Ishikawa (cell line): ENCODE data around the gene ZGPAT.

Experiments used
- CEBPB ChIP-seq: IDR thresholded peaks from 2 replicates; pipeline ENCODE4 v1.6.1; 2012
- CREB1 ChIP-seq: IDR thresholded peaks from 2 replicates; pipeline ENCODE4 v1.6.1; 2012; ENCODE audit warnings: low read depth
- EGR1 ChIP-seq: IDR thresholded peaks from 2 replicates; pipeline ENCODE4 v1.6.1; 2012
- EP300 ChIP-seq: IDR thresholded peaks from 2 replicates; pipeline ENCODE4 v1.6.1; 2012; ENCODE audit warnings: borderline replicate concordance
- FOXM1 ChIP-seq: IDR thresholded peaks from 2 replicates; pipeline ENCODE4 v1.6.1; 2012; ENCODE audit warnings: low read depth, borderline replicate concordance
- NFIC ChIP-seq: IDR thresholded peaks from 2 replicates; pipeline ENCODE4 v1.6.1; 2012
- RAD21 ChIP-seq: IDR thresholded peaks from 2 replicates; pipeline ENCODE4 v1.6.1; 2012; ENCODE audit warnings: low read depth
- TAF1 ChIP-seq: IDR thresholded peaks from 2 replicates; pipeline ENCODE4 v1.6.1; 2012; ENCODE audit warnings: low read depth, mild to moderate bottlenecking
- TCF12 ChIP-seq: IDR thresholded peaks from 2 replicates; pipeline ENCODE4 v1.6.1; 2012; ENCODE audit warnings: low read depth
- TEAD4 ChIP-seq: IDR thresholded peaks from 2 replicates; pipeline ENCODE4 v1.6.1; 2012
- YY1 ChIP-seq: IDR thresholded peaks from 2 replicates; pipeline ENCODE4 v1.6.1; 2012; ENCODE audit warnings: low read depth
- ZBTB7A ChIP-seq: IDR thresholded peaks from 2 replicates; pipeline ENCODE4 v1.6.1; 2012; ENCODE audit warnings: low read depth
- TF ChIP-seq, protein P1 (sequence below): IDR thresholded peaks from 2 replicates; pipeline ENCODE4 v1.6.1; 2012
- TF ChIP-seq, protein P2 (sequence below): IDR thresholded peaks from 2 replicates; pipeline ENCODE4 v1.6.1; 2012; ENCODE audit warnings: low read depth, mild to moderate bottlenecking
- TF ChIP-seq, protein P3 (sequence below): IDR thresholded peaks from 2 replicates; pipeline ENCODE4 v1.6.1; 2012

ZGPAT gene

DNA sequence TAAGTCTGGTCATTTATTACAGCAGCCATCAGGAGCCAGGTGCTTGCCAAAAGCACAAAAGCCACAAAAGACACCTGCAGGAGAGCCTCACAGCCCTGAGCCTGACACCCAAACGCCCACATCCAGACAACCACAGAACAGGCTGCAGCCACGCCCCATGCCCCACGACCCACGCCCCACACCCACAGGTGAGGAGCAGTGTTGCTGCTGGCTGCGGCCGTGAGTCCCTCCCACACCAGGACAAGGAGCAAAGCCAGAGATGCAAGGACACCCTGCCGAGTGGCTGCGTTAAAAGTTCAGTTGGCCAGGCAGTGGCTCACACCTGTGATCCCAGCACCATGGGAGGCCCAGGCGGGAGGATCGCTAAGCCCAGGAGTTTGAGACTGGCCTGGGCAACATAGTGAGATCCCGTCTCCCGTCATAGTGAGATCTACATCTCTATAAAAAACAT lies 74.7 kb downstream of the ZGPAT start:
- TF ChIP-seq EGR1, result no peak
- TF ChIP-seq FOXM1, result no peak
- TF ChIP-seq, protein P1, sequence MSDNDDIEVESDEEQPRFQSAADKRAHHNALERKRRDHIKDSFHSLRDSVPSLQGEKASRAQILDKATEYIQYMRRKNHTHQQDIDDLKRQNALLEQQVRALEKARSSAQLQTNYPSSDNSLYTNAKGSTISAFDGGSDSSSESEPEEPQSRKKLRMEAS, result no peak
- TF ChIP-seq, protein P2, sequence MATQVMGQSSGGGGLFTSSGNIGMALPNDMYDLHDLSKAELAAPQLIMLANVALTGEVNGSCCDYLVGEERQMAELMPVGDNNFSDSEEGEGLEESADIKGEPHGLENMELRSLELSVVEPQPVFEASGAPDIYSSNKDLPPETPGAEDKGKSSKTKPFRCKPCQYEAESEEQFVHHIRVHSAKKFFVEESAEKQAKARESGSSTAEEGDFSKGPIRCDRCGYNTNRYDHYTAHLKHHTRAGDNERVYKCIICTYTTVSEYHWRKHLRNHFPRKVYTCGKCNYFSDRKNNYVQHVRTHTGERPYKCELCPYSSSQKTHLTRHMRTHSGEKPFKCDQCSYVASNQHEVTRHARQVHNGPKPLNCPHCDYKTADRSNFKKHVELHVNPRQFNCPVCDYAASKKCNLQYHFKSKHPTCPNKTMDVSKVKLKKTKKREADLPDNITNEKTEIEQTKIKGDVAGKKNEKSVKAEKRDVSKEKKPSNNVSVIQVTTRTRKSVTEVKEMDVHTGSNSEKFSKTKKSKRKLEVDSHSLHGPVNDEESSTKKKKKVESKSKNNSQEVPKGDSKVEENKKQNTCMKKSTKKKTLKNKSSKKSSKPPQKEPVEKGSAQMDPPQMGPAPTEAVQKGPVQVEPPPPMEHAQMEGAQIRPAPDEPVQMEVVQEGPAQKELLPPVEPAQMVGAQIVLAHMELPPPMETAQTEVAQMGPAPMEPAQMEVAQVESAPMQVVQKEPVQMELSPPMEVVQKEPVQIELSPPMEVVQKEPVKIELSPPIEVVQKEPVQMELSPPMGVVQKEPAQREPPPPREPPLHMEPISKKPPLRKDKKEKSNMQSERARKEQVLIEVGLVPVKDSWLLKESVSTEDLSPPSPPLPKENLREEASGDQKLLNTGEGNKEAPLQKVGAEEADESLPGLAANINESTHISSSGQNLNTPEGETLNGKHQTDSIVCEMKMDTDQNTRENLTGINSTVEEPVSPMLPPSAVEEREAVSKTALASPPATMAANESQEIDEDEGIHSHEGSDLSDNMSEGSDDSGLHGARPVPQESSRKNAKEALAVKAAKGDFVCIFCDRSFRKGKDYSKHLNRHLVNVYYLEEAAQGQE, result no peak
- TF ChIP-seq CEBPB, result no peak
- TF ChIP-seq, protein P3, sequence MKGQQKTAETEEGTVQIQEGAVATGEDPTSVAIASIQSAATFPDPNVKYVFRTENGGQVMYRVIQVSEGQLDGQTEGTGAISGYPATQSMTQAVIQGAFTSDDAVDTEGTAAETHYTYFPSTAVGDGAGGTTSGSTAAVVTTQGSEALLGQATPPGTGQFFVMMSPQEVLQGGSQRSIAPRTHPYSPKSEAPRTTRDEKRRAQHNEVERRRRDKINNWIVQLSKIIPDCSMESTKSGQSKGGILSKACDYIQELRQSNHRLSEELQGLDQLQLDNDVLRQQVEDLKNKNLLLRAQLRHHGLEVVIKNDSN, result no peak
- no peak for TF ChIP-seq CREB1
- TF ChIP-seq EP300, result no peak
- no peak for TF ChIP-seq TAF1
- TF ChIP-seq ZBTB7A, result no peak
- TF ChIP-seq RAD21, result no peak
- TF ChIP-seq YY1, result no peak
- no peak for TF ChIP-seq TEAD4
- TF ChIP-seq TCF12, result no peak
- no peak for TF ChIP-seq NFIC

DNA sequence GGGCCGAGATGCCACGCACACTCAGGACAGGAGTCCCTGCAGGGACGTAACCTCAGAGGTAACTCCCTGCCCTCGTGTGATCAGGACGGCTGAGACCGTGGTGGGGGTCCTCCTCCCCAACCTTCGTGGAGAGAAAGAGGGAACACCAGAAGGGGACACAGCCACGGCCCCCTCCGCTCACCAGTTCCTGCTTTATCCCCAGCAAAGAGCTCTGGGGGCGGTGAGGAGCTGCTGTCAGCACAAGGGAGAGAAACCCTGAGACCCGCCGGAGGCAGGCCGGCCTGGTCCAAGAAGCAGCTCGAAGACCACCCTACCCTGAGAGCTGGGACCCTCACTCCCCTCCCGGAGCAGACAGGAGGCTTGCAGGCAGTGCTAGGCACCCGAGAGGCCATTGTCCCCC lies 76.1 kb downstream of the ZGPAT start:
- TF ChIP-seq ZBTB7A (no peak), EP300 (no peak), TCF12 (no peak), EGR1 (no peak), RAD21 (no peak), YY1 (no peak), TEAD4 (no peak), TAF1 (no peak), NFIC (no peak)
- TF ChIP-seq, protein P2, result no peak
- TF ChIP-seq, protein P1, result no peak

DNA sequence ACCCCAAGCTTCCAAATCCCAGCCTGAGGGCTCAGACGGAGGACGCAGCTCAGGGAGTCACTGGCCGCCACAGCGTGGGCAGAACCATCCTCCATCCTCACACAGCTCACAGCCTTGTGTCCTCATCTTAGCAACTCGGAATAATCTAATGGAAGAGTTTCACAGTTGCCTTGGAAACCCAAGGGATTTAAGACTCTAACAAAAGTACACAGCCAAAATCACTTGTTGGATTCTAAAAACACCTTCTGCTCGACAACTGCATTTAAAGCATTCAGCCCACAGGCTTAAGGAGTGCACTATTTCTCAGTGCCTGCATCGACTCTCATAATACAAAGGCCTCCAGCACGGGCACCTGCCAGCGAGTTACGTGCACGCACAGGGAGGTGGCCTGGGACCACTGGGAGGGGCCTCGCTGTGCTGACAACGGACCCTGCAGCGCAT lies 77.9 kb downstream of the ZGPAT start:
- TF ChIP-seq, protein P1, result no peak
- TF ChIP-seq TAF1 (no peak), EP300 (no peak), ZBTB7A (no peak), YY1 (no peak), RAD21 (no peak), EGR1 (no peak), TEAD4 (no peak), NFIC (no peak), FOXM1 (no peak), CREB1 (no peak), CEBPB (no peak), TCF12 (no peak)
- TF ChIP-seq, protein P2, result no peak
- TF ChIP-seq, protein P3, result no peak
